ENCODE measurements around the gene SLC9A5.

Gene SLC9A5

DNA sequence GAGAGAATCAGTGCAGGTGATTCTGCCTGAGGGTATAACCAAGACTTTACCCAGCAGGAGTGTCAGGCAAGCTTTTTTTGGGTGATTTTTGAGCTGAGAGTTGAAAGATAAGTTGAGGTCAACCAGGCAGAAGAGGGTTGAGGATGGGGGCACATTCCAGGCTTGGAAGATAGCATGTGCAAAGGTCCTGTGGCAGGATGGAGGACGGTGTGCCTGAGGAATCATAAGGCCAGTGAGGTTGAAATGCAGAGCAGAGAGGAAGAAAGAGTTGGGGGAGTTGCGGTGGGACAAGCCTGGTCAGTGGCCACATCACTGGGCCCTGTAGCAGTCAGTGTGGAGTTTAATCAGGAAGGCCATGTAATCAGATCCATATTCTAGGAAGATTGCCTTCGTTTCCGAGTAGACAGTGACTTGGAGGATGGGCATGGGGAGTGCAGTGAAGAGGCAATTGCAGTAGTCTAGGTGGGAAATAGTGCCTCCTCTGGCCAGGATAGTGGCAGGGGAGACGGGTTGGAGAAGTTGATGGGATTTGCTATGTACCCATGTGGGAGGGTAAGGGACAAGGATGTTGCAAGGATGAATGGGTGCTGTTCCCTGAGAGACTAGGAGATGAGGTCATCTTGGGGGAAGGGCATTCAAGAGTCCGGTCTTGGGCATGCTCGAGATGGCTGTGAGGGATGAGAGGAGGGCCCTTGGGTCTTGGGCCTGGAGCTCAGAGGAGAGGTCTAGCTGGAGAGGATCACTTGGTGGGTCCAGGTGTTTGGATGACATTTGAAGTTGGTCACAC is 34.5 kb downstream of the SLC9A5 start:
- DNase-seq, result peak; percentile 22

DNA sequence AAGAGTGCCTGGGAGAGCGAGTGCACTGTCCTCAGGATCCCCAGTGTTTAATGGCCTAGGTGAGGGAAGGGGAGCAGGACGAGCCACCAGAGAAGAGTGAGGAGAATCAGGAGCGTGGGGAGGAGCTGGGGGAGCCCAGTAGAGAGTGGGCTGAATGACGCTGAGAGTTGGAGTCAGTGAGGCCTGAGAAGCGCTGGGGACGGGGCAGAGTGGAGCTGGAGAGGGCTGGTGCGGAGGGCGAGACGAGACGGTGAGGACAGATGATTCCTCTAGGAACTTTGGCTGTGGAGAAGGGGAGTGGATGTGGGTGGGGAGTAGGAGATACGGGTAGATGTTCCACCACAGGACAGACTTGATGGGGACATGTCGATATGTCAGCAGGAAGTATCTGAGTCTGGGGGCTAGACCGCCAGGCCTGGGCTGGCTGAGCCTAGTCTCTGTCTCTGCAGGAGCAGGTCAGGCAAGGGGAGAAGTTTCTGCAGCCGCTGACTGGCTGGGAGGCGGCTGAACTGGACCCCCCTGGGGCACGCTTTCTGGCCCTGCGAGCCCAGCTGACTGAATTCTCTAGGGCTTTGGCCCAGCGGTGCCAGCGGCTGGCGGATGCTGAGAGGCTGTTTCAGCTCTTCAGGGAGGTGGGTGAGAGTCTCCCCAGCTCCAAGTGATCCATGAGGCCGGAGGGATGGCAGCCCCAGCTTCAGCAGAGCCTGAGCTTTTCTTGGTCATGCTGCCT is 35.2 kb downstream of the SLC9A5 start:
- no peak for DNase-seq

DNA sequence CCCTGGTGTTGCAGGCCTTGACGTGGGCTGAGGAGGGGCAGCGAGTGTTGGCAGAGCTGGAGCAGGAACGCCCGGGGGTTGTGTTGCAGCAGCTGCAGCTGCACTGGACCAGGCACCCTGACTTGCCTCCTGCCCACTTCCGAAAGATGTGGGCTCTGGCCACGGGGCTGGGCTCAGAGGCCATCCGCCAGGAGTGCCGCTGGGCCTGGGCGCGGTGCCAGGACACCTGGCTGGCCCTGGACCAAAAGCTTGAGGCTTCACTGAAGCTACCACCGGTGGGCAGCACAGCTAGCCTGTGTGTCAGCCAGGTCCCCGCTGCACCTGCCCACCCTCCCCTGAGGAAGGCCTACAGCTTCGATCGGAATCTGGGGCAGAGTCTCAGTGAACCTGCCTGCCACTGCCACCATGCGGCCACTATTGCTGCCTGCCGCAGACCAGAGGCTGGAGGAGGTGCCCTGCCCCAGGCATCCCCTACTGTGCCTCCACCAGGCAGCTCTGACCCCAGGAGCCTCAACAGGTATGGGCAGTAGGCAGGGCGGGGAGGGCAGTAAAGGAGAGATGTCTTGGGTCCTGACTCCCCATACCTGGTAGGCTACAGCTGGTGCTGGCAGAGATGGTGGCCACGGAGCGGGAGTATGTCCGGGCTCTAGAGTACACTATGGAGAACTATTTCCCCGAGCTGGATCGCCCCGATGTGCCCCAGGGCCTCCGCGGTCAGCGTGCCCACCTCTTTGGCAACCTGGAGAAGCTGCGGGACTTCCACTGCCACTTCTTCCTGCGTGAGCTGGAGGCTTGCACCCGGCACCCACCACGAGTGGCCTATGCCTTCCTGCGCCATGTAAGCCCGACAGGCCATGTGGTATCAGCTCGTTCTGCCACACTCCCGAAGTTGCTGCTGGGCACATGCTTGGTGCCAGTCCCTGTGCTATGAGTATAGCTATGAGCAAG is 36.2 kb downstream of the SLC9A5 start:
- DNase-seq, result peak; percentile 16

DNA sequence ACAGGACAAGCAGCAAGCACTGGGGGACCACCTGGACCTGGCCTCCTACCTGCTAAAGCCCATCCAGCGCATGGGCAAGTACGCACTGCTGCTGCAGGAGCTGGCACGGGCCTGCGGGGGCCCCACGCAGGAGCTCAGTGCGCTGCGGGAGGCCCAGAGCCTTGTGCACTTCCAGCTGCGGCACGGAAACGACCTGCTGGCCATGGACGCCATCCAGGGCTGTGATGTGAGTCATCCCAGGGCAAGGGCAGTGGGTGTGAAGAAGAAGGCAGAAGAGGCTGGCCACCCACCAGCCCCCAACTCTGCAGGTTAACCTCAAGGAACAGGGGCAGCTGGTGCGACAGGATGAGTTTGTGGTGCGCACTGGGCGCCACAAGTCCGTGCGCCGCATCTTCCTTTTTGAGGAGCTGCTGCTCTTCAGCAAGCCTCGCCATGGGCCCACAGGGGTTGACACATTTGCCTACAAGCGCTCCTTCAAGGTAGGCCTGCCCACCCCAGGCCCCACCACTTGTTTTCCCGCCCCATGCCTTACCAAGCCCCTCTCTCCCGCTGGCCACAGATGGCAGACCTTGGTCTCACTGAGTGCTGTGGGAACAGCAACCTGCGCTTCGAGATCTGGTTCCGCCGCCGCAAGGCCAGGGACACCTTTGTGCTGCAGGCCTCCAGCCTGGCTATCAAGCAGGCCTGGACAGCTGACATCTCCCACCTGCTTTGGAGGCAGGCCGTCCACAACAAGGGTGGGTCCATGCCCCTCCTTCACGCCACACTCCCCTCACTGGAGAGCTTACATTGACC is 37.9 kb downstream of the SLC9A5 start:
- no peak for DNase-seq

DNA sequence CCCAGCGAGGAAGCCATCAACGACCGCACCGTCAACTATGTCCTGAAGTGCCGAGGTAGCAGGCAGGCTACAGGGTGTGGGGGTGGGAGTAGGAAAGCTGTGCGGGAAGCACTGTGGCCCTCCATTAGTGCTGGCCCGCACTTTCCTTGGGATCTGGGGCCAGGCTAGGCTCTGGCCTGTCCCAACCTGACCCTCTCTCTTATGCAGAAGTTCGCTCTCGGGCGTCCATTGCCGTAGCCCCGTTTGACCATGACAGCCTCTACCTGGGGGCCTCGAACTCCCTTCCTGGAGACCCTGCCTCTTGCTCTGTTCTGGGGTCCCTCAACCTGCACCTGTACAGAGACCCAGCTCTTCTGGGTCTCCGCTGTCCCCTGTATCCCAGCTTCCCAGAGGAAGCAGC is 39.2 kb downstream of the SLC9A5 start:
- no peak for DNase-seq

- DNase-seq, result no peak
Measured at GRCh38 chr16:67291461-67291860, 42.7 kb downstream of the SLC9A5 start.

GRCh38 chr16:67294171-67294757 is 45.5 kb downstream of the SLC9A5 start:
- no peak for DNase-seq

DNA sequence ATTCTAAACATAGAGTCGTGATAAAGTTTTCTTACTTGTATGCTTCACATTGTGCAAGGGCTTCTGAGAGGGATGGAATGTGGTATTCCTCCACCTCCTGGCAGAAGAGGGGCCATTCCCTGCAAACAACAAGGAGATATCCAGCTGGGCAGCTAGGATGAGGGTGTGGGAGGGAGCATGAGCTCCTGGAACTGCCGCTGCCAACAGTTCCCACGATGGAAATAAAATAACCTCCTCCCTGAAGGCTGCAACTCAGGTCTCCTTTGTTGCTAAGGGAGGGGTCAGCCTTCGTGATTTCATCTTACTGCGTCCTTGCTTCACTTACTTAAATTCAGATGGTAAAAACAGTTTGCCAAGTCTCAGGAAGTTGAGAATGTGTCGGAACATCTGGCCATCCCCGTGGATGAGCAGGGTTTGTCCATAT is 46.2 kb downstream of the SLC9A5 start:
- DNase-seq, result peak; percentile 43

GRCh38 chr16:67296420-67296819 is 47.6 kb downstream of the SLC9A5 start:
- DNase-seq, result peak; percentile 70

- no peak for DNase-seq
Measured at GRCh38 chr16:67298277-67298676, 49.5 kb downstream of the SLC9A5 start.

DNA sequence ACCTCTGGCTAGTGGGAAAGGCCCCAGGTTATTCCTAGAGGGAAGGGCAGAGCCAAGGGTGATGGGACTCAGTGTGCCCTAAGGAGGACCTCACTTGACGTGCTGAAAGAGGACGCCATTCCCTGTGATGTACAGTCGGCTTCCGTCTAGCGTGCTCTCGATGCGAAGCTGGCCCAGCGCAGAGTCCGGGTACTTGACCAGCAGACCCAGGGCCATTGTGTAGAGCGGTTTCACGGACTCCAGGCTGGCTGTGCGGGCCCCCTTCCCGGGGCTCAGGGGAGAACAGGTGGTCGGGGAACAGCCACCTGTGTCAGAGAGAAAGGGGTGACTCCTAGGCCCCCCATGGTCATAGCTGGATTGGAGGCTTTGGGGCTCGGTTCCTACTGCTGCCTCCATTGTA is 50.5 kb downstream of the SLC9A5 start:
- no peak for DNase-seq

GRCh38 chr16:67301080-67301782 is 52.5 kb downstream of the SLC9A5 start:
- DNase-seq, result no peak

DNA sequence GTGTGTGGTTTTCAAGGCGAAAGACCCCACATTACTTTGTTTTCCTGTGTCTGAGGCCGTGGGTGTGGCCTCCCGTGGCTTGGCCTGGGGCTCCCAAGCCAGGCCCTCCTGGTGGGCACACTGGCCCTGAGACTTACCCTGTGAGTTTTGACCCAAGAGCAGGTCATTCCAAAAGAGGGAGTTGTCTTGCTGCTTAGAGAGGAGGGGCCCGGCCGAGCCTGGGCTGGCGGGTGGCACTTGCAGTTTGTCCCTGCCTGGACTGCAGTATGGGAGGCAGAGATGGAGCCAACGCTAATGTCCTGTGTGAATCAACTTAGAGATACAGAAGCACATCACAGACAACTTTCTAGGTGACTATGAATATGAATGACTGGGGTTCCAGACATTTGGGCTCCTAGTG is 53.3 kb downstream of the SLC9A5 start:
- no peak for DNase-seq

- DNase-seq, result no peak
Measured at GRCh38 chr16:67302970-67303369, 54.2 kb downstream of the SLC9A5 start.

DNA sequence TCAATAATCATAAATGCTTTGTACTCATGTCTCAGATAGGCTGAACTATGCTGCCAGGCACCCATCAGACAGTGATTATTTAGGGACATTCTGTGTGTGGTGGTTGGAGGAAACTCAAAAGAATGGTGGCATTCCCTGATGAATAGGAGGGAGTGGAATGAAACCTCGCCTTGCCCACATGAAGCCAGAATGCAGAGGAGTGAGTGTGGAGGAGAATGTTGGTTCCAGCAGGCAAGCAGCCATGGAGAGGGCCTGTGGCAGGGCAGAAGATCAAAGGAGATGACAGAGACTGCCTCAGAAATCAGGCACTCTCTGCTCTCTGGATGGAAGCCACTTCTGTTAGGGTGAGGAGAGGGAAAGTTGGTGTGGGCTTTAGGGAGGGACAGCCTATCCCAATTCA is 55.2 kb downstream of the SLC9A5 start:
- no peak for DNase-seq

DNA sequence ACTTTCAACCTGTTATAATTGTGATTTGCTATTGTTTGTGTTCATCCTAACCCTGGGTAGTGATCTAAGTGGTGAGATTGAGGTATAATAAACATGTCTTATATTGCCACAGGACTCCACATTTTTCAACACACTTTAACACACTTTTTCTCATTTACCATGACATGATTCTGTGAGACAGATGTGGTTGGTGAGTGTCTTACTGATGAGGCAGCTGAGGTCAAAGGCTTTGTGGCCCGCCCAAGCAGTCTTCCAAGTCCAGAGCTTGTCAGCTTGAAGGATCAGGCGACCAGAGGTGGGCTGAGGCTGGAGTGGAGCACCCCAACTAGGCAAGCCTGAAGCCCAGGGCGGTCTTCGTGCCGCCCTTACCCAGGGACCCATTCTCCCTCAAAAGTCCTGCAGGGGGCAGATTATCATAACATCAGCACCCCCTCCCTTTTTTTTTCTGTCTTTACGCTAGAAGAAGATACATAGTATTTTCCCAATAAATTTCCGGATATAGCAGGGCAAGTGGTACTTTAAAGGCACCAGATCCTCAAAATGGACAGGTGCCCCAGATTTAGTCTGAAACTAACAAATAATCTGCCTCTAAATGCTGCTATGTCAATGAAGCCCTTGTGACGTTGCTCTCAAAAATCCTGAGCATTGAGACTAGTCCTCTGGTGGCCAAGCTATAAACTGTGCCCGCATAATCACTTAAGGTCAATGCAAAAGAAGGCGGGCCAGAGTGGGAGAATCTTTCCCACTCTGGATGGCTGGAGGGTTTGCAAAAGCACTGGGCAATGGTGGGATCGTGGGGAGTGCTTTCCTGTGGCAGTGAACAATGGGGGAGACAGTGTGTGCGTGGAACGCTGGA is 56.7 kb downstream of the SLC9A5 start:
- no peak for DNase-seq

GRCh38 chr16:67310561-67310960 is 61.8 kb downstream of the SLC9A5 start:
- DNase-seq, result no peak

DNA sequence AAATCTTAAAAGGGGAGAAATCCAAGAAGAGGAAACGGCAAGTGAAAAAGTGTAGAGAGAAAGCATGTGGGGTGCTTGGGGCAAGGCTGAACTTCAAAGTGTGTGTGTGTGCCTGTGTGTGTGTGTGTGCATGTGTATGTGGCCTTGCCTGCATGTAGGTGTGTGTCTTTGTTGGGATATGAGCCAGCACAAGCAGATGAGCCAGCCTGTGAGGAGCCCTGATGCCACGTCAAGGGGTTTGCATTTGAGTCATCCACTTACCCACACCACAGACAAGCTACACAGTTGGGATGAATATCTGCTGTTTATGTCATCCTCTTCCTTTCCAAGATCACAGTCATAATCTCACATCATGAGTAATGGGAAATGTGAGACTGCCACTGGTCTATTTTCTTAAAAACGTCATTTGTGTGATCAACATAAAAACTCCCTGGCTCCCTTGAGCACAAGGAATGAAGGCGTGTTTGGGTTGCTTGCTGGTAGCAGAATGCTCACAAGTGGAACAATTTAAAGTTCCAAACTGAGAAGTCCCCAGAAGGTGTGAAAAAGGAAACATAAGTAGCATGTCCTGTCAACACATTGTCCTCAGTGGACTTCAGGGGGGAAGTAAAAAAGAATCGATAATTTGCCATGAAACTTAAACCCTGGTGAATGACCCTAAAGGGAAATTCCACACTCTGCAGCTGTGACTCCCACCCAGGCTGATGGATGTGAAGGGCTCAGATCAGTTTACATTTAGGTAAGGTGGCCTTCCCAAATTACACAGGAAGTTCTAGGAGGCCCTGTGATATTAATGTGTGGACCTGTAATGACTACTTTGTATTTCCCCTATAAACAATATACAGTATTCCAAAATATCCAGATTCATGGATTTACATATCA is 63.1 kb downstream of the SLC9A5 start:
- peak; percentile 99 for DNase-seq

GRCh38 chr16:67312719-67313118 is 63.9 kb downstream of the SLC9A5 start:
- no peak for DNase-seq
